ENCODE results near the gene PIK3CB.

DNA sequence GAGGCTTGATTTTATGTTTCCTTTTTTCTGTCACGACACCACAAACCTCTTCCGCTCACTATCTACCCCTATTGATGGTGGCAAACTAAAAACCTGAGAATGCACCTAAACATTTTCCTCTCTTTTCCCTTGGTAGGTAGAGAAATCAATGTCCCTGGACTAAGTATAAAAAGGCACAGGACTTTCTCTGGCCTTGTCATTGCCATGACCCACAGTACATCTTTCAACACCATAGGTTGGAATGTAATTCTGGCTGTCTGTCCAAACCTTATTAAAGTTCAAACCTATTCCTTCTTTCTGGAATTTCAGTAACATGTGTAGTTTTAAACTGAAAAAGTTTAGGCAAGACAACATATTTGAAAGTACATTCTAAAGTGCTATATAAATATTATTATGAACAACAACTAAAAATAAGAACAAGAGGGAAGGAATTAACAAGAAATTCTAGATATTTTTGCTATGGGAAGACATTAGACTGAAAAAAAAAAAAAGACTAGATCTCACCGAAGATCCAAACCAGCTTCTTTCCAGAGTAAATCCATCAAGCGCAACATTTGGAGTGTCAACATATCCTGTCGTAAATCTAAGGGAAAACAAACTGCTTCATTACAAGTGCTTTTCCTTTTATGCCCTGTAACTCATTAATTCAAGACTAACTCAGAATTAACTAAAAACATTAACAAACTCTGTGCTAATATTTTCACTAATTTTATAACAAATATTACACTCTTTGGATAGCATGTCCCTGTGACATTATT lies 153.1 kb downstream of the PIK3CB start:
- TF ChIP-seq CTCF (IDR thresholded peaks at IDR 0.05) (no peak), POLR2A (IDR thresholded peaks at IDR 0.05) (no peak)
